Neural cell (in vitro differentiated cells): Measurements from ENCODE around the gene SELP. TPM values are rescaled to one million over a fixed set of nuclear protein-coding genes. Genes with fewer than 3 reads are reported as not detected.

Experiments used
- H2AFZ ChIP-seq: fragments of 200-600, 300-800 bp; sonication (generic), shearing (Covaris generic); 2 replicates; pipeline ENCODE4 v1.6.0; 2014; ENCODE audit warnings: low read depth, mild to moderate bottlenecking, antibody characterized with exemption, low read length, moderate library complexity
- H3F3A ChIP-seq: fragments of 200-600 bp; shearing (Covaris generic); 2 replicates; pipeline ENCODE4 v1.6.1; 2016; ENCODE audit warnings: mild to moderate bottlenecking, moderate library complexity, mixed read lengths, antibody characterized with exemption, low read length; ENCODE audit not compliant: insufficient read depth, poor library complexity, severe bottlenecking
- H3K27ac ChIP-seq: fragments of 200-600, 300-800 bp; sonication (generic), shearing (Covaris generic); 2 replicates; pipeline ENCODE4 v1.5.1; 2014; ENCODE audit warnings: mild to moderate bottlenecking, low read length, moderate library complexity
- H3K27me3 ChIP-seq: fragments of 300-800, 200-600 bp; sonication (generic), shearing (Covaris generic); 2 replicates; pipeline ENCODE4 v1.6.0; 2014; ENCODE audit warnings: mild to moderate bottlenecking, low read depth, low read length, moderate library complexity; ENCODE audit not compliant: insufficient read depth
- H3K36me3 ChIP-seq: fragments of 300-800, 200-600 bp; sonication (generic), shearing (Covaris generic); 2 replicates; pipeline ENCODE4 v1.5.1; 2014; ENCODE audit warnings: mild to moderate bottlenecking, antibody characterized with exemption, low read length, moderate library complexity; ENCODE audit not compliant: insufficient read depth
- H3K4me2 ChIP-seq: fragments of 300-800, 200-600 bp; sonication (generic), shearing (Covaris generic); 2 replicates; pipeline ENCODE4 v1.6.0; 2014; ENCODE audit warnings: mild to moderate bottlenecking, low read length
- H3K4me3 ChIP-seq: fragments of 300-800, 200-600 bp; sonication (generic), shearing (Covaris generic); 2 replicates; pipeline ENCODE4 v1.5.1; 2014; ENCODE audit warnings: mild to moderate bottlenecking, low read length, moderate library complexity
- H3K79me2 ChIP-seq: fragments of 200-600 bp; shearing (Covaris generic); replicated peaks from 2 replicates; pipeline ENCODE4 v1.6.0; 2014; ENCODE audit warnings: mild to moderate bottlenecking, low read length, moderate library complexity; ENCODE audit not compliant: insufficient read depth
- H3K9ac ChIP-seq: fragments of 300-800, 200-600 bp; sonication (generic), shearing (Covaris generic); 2 replicates; pipeline ENCODE4 v1.6.1; 2016; ENCODE audit warnings: mild to moderate bottlenecking, low read length, mixed read lengths
- H3K9me2 ChIP-seq: fragments of 200-600 bp; shearing (Covaris generic); 2 replicates; pipeline ENCODE4 v1.6.1; 2016; ENCODE audit warnings: mild to moderate bottlenecking, low read length, mixed read lengths; ENCODE audit not compliant: insufficient read depth
- H3K9me3 ChIP-seq: fragments of 200-600, 300-800 bp; sonication (generic), shearing (Covaris generic); 2 replicates; pipeline ENCODE4 v1.6.1; 2016; ENCODE audit warnings: mild to moderate bottlenecking, mixed run types, low read length, moderate library complexity, mixed read lengths
- H4K20me1 ChIP-seq: fragments of 200-600 bp; shearing (Covaris generic); 2 replicates; pipeline ENCODE4 v1.6.1; 2016; ENCODE audit warnings: mild to moderate bottlenecking, mixed run types; ENCODE audit not compliant: insufficient read depth
- EP300 ChIP-seq: fragments of 450-650 bp; conservative IDR thresholded peaks from 2 replicates; pipeline ENCODE4 v1.6.1; 2014; ENCODE audit warnings: antibody characterized with exemption, mild to moderate bottlenecking, moderate library complexity; ENCODE audit not compliant: poor library complexity, severe bottlenecking
- EZH2 ChIP-seq: fragments of 200-600, 300-800 bp; shearing (Covaris generic), sonication (generic); IDR thresholded peaks from 2 replicates; pipeline ENCODE4 v1.6.1; 2014; ENCODE audit warnings: antibody characterized with exemption, low read length, borderline replicate concordance, mild to moderate bottlenecking; ENCODE audit not compliant: insufficient read depth, poor library complexity, severe bottlenecking
- MXI1 ChIP-seq: fragments of 450-650 bp; conservative IDR thresholded peaks from 2 replicates; pipeline ENCODE4 v1.6.1; 2014; ENCODE audit warnings: antibody characterized with exemption, mild to moderate bottlenecking; ENCODE audit not compliant: poor library complexity, severe bottlenecking
- POLR2AphosphoS5 ChIP-seq: IDR thresholded peaks from 2 replicates; pipeline ENCODE4 v1.6.1; 2012
- RAD21 ChIP-seq: fragments of 450-650 bp; conservative IDR thresholded peaks from 2 replicates; pipeline ENCODE4 v1.6.1; 2014; ENCODE audit warnings: antibody characterized with exemption, mild to moderate bottlenecking, moderate library complexity
- SMC3 ChIP-seq: fragments of 450-650 bp; conservative IDR thresholded peaks from 2 replicates; pipeline ENCODE4 v1.6.1; 2014; ENCODE audit warnings: antibody characterized with exemption, mild to moderate bottlenecking, moderate library complexity; ENCODE audit not compliant: poor library complexity
- TAF1 ChIP-seq: IDR thresholded peaks from 2 replicates; pipeline ENCODE4 v1.6.1; 2012; ENCODE audit warnings: low read depth
- polyA plus RNA-seq: library from polyadenylated mRNA; depleted of rRNA; stranded (reverse); fragments of >200 nt; gene quantifications from 2 replicates; pipeline ENCODE4 v1.2.3, GENCODE V29; 2014
- TF ChIP-seq, protein P1 (sequence below): IDR thresholded peaks from 2 replicates; pipeline ENCODE4 v1.6.1; 2012; ENCODE audit warnings: borderline replicate concordance
- TF ChIP-seq, protein P2 (sequence below): fragments of 450-650 bp; IDR thresholded peaks from 2 replicates; pipeline ENCODE4 v1.5.1; 2014; ENCODE audit warnings: antibody characterized with exemption, mild to moderate bottlenecking, moderate library complexity; ENCODE audit not compliant: poor library complexity, severe bottlenecking

The SELP gene
- polyA plus RNA-seq, 1 donor from 2014 or later, result not detected

- no peaks in the 10 kb centered on the region for H4K20me1 ChIP-seq
- H3K9me3 ChIP-seq, result no peaks in the 10 kb centered on the region
- TF ChIP-seq EP300 (no peak), POLR2AphosphoS5 (no peak), SMC3 (no peak), MXI1 (no peak), TAF1 (no peak), EZH2 (no peak), RAD21 (no peak)
- TF ChIP-seq, protein P1, sequence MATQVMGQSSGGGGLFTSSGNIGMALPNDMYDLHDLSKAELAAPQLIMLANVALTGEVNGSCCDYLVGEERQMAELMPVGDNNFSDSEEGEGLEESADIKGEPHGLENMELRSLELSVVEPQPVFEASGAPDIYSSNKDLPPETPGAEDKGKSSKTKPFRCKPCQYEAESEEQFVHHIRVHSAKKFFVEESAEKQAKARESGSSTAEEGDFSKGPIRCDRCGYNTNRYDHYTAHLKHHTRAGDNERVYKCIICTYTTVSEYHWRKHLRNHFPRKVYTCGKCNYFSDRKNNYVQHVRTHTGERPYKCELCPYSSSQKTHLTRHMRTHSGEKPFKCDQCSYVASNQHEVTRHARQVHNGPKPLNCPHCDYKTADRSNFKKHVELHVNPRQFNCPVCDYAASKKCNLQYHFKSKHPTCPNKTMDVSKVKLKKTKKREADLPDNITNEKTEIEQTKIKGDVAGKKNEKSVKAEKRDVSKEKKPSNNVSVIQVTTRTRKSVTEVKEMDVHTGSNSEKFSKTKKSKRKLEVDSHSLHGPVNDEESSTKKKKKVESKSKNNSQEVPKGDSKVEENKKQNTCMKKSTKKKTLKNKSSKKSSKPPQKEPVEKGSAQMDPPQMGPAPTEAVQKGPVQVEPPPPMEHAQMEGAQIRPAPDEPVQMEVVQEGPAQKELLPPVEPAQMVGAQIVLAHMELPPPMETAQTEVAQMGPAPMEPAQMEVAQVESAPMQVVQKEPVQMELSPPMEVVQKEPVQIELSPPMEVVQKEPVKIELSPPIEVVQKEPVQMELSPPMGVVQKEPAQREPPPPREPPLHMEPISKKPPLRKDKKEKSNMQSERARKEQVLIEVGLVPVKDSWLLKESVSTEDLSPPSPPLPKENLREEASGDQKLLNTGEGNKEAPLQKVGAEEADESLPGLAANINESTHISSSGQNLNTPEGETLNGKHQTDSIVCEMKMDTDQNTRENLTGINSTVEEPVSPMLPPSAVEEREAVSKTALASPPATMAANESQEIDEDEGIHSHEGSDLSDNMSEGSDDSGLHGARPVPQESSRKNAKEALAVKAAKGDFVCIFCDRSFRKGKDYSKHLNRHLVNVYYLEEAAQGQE, result no peak
- TF ChIP-seq, protein P2, sequence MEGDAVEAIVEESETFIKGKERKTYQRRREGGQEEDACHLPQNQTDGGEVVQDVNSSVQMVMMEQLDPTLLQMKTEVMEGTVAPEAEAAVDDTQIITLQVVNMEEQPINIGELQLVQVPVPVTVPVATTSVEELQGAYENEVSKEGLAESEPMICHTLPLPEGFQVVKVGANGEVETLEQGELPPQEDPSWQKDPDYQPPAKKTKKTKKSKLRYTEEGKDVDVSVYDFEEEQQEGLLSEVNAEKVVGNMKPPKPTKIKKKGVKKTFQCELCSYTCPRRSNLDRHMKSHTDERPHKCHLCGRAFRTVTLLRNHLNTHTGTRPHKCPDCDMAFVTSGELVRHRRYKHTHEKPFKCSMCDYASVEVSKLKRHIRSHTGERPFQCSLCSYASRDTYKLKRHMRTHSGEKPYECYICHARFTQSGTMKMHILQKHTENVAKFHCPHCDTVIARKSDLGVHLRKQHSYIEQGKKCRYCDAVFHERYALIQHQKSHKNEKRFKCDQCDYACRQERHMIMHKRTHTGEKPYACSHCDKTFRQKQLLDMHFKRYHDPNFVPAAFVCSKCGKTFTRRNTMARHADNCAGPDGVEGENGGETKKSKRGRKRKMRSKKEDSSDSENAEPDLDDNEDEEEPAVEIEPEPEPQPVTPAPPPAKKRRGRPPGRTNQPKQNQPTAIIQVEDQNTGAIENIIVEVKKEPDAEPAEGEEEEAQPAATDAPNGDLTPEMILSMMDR, result no peak
- H3K4me2 ChIP-seq, result no peak overlapping the region
- H3K9me2 ChIP-seq, result no peaks in the 10 kb centered on the region
- no peaks in the 10 kb centered on the region for H3K79me2 ChIP-seq
- no peaks in the 10 kb centered on the region for H3K27me3 ChIP-seq
- no peaks in the 10 kb centered on the region for H3K36me3 ChIP-seq
- H3F3A ChIP-seq, result no peaks in the 10 kb centered on the region
- H3K4me3 ChIP-seq, result no peak overlapping the region
- H2AFZ ChIP-seq, result no peak overlapping the region
- no peak overlapping the region for H3K27ac ChIP-seq
- no peak overlapping the region for H3K9ac ChIP-seq
Observed at GRCh38 chr1:169561692-169562091, 68.2 kb downstream of the SELP start.

DNA sequence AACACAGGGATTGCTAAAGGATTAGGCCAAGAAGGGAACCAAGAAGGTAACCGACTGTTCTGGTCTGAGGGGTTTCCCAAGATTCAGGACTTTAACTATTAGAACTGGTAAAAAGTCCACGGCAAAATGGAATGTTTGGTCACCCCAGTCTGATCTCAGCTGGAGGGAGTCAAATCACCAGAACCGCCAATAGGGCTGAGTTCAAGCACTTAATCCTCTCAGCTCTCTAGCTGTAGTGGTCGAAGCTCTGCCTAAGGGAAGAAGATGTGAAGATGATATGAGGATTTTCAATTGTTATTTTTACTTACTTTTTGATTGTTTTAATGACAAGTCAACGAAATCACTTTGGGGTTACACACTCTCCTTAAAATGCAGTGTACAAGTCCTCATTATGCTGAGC is 72.8 kb downstream of the SELP start:
- no peaks in the 10 kb centered on the region for H3K27me3 ChIP-seq
- no peaks in the 10 kb centered on the region for H4K20me1 ChIP-seq
- H3K4me2 ChIP-seq, result no peak overlapping the region
- no peaks in the 10 kb centered on the region for H3F3A ChIP-seq
- H3K36me3 ChIP-seq, result no peaks in the 10 kb centered on the region
- H2AFZ ChIP-seq, result no peak overlapping the region
- H3K4me3 ChIP-seq, result no peak overlapping the region
- H3K9me3 ChIP-seq, result no peaks in the 10 kb centered on the region
- no peak overlapping the region for H3K27ac ChIP-seq
- TF ChIP-seq SMC3 (no peak), RAD21 (no peak), MXI1 (no peak), POLR2AphosphoS5 (no peak), TAF1 (no peak), EZH2 (no peak), EP300 (no peak)
- TF ChIP-seq, protein P2, result no peak
- TF ChIP-seq, protein P1, result no peak
- H3K9me2 ChIP-seq, result no peaks in the 10 kb centered on the region
- no peaks in the 10 kb centered on the region for H3K79me2 ChIP-seq
- no peak overlapping the region for H3K9ac ChIP-seq
